HG02678 (cell line): ENCODE results near the gene BCO2.
"Not testable (repeated sequence)": the region's sequence is repeated elsewhere in the genome, so short reads cannot be mapped to it uniquely, and the experiment has no call there.

Experiments used
- ATAC-seq: cut with Tn5 transposase; IDR thresholded peaks from one replicate; pipeline ENCODE4 v1.9.1; 2021; ENCODE audit warnings: mild to moderate bottlenecking, moderate library complexity; ENCODE audit not compliant: unreplicated experiment

The BCO2 gene

DNA sequence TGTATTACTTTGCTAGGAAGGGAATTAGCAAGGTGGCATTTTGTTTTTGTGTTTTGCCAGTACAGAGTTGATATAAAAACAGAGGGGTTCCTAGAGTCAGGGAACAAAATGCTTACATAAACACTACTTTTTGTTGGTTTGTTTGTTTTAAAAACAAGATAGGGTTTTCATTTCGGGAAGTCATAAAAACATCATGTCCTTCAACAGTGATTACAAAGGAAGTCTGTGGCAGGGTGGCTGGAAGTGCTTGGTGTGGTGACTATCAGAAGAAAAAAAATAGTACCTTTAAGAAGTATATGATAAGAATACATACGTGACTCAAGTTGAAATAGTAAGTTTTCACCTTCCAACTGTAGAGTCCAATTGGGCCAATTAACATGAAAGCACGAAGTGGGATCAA lies 10.3 kb upstream of the BCO2 start:
- no peak for ATAC-seq

DNA sequence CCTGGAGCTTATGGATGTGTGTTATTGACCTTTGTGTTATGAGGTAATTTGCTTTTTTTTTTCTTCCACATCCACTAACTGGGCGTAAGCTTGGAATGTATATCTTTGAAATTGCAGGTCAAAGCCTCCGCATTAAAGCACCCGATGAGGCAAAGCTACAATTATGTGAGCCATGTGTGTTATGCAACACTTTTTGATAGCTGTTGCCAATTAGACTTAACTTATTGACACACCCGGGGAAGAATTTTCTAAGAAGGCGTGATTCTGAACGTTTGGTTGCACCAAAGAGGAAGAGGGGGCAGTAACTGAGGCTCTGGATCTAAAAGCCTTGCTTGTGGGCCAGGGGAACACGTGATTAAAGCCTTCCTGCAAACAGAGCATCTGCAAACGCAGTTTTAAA lies 8.8 kb upstream of the BCO2 start:
- ATAC-seq: no peak

DNA sequence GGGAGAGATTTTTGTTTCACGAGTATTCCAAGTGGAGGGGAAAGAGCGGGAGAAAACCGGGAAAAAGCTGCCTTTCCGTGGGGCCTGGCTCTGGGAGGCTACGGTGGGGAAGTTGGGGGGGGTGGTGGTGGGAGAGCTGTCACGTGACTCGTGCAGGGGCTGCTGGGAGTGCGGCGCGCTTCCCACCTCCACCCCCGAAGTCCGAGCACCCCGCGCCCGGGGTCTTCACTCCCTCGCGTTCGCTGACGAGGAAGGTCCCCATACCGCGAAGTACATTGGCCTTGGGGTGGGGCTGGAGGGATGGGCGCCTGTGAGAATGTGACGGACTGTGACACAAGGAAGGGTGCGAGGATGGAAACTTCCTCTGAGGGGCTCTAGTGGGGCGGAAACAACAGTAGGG lies 8.2 kb upstream of the BCO2 start, which contains the start of gene TEX12:
Gene TEX12, plus strand, starts transcription at position 228 of the 400 bp plus-strand sequence. CDS start 1,897 bp downstream, outside the sequence.
- no peak for ATAC-seq

DNA sequence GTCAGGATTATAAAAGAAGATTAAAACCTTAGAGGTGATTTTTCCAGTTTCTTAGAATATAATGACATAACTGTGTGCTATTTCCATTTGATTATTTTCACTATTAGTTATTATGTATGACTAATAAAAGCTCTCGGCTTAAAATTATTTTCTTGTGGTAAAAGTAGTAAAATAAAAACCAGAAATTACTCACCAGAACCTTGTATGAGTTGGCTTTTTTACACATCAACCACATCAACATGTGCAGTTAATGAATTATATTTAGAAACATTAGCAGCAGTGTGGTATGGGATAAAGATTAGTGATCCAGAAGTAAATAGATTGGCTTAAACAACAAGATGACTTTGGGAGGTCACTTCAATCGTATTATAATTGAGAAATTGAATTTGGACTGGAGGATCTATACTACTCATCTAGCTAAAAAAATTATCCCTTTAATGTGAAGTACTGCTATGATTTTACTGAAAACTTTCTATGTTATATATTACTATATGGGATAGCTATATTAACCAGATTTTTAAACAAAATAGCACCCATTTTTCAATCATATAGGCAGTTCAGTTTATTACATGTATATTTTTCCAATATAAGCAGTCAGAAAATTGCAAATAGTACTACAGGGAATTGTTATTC lies 2.8 kb upstream of the BCO2 start:
- ATAC-seq: peak; percentile 48

DNA sequence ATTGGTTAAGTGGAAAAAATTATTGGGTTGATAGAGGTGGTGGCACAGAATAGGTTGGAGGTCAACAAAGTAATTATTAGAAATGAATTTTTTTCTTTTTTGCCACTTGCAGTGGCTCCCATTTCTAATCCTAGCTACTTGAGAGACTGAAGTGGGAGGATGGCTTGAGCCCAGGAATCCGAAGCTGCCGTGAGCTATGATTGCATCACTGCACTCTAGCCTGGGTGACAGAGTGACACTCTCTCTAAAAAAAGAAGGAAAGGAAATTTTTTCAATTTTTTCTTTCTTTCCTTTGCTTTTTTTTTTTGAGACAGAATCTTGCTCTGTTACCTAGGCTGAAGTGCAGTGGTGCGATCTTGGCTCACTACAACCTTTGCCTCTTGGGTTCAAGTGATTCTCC lies 2.2 kb upstream of the BCO2 start:
- ATAC-seq: no peak

DNA sequence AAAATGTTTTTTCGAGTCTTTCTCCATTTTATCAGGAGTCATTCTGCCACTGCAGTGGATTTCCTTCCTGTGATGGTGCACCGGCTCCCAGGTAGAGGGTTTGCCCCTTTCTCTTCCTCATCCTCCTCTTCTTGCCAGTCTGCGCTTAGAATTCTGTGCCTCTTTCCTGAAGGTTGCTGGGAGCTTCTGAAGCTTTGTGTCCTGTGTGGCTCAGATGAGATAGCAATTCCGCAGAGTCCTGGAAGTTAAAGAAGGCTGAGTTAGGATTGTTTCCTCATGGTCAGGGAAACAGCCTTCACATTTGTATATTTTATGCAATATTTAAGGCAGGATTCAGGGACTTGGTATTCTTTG lies 264 bp downstream of the BCO2 start:
- no peak for ATAC-seq

DNA sequence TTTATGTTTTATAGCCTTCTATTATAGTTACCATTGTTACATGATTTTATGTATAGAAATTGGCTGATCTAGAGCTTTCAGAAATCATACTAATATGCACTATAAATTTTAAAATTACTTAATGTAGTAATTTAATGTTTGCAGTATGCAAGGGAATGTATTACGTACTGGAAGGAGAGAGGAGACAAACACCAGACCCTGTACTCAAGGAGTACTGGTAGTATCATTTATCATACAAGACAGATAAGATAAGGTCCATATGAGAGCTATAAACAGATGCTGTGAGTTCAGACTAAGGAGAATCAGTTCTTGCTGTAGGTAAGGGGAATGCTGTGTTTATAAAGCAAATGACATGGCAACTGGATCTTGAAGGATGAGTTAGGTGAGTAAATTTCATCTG lies 765 bp downstream of the BCO2 start:
- no peak for ATAC-seq

DNA sequence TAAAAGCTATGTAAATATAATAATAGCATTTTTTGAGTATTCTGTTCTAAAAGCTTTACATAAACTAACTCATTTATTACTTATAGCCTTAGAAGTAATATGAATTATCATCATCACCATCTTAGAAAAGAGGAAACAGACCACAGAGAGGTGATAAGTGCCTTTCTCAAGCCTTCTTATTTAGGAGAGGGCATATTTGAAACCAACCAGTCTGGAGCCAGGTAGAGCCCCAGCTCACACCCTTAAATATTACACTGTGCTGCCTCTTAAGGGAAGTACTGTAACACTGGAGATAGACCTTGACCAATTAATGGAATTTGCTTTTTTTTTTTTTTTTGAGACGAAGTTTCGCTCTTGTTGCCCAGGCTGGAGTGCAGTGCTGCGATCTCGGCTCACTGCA lies 2.3 kb downstream of the BCO2 start:
- no peak for ATAC-seq

DNA sequence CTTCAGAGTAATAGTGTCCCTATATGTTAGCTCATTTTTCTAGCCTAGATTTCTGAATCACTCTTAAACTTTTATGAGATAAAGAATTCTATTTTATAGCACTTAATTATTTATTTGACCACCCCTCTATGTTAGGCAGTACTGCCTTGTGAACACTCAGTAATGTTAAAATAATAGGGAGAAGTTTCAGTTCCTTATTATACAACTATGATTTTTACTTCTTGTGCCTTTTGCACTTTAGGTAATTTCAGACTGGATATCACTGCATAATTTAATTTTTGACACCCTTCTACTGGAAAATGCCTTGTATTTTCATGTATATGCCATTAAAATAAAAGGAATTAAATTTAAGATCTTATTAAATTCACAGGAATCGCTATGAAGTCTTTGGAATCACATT lies 3.1 kb downstream of the BCO2 start:
- no peak for ATAC-seq

DNA sequence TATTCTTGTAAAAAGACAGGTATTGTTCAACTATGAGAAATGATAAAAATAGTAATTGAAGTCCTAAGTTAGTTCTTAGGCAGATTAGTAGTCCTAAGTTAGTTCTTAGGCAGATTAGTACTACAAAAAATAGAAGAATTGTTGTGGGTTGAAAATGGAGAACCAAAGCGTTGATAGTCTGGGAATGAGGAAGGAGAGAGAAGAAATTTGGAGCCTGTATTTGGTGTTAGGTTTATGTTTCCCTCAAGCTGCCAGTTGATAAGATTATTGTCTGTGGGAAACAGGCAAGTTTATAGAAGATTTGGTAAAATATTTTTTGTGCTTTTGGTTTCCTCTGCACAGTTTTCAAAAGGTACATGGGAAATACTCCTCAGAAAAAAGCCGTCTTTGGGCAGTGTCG lies 3.6 kb downstream of the BCO2 start:
- ATAC-seq: no peak

DNA sequence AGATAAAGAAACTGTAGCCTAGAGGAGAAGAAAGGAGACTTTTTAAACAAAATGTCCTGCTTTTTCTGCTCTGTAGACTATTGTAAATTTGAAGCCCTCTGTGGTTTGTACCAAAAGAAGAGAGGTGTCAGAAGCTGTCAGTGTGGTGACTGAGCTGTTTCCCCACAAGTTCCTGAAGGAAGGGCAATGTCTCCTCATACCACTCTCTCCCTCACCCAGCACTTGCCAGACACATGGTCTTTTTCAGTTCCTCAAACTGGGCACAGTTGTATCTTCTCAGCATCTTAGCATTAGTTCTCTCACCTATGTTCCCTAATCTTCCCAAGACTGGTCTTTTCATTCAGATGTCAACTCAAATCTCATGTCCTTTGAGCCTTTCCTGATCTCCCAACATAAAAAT lies 4.3 kb downstream of the BCO2 start:
- ATAC-seq: peak; percentile 68

DNA sequence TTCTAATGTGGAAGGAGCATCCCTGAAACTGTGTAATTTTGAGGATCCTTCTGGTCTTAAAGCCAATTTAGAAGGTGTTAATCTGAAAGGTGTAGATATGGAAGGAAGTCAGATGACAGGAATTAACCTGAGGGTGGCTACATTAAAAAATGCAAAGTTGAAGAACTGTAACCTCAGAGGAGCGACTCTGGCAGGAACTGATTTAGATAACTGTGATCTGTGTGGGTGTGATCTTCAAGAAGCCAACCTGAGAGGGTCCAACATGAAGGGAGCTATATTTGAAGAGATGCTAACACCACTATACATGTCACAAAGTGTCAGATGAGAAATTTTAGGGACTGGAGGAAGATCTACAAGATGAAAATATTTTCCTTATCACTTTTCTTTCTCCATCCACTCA lies 7.6 kb downstream of the BCO2 start:
- ATAC-seq: no peak

DNA sequence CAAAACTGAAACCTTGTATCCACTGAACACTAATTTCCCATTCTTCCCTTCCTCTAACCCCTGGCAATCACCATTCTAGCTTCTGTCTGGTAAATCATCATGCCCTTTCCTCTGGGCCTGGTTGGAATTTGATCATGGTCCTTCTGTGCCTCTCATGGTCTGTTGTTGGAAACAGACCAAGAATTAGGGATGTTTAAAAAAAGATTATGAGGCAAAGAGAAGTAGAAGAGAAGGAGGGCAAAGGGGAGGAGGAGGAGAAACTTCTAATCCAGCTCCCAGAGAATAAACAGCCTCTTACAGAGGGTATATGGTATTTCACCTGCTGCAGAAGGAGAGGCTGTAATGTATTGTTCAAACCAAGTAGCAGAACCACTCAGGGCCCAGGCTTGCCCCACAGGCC lies 10.6 kb downstream of the BCO2 start:
- ATAC-seq: no peak

DNA sequence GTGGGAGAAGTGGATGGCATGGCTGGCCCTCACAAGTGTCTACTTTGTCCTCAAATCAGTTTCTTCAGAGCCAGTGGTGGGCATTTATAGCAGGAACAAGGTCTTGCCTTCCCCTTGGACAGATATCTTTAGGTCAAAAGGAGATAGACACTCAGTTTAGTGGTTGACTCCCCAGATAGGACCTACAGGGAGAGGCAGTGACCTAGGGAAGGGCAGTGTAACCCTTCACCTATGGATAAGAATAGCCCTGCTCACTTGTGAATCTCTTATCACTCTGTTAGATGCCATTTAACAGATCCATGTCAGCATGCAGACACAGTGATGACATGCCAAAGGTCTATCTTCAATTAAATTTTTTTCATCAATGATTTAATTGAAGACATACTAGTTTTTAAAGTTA lies 11.0 kb downstream of the BCO2 start:
- no peak for ATAC-seq

DNA sequence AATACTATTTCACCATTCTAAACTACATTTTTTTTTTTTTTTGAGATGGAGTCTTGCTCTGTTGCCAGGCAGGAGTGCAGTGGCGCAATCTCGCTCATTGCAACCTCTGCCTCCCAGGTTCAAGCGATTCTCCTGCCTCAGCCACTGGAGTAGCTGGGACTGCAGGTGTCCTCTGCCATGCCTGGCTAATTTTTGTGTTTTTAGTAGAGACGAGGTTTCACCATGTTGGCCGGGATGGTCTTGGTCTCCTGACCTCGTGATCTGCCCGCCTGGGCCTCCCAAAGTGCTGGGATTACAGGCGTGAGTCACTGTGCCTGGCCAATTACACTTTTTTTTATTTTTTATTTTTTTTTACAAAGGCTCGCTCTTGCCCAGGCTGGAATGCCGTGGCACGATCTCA lies 19.8 kb downstream of the BCO2 start:
- not testable (repeated sequence) for ATAC-seq

DNA sequence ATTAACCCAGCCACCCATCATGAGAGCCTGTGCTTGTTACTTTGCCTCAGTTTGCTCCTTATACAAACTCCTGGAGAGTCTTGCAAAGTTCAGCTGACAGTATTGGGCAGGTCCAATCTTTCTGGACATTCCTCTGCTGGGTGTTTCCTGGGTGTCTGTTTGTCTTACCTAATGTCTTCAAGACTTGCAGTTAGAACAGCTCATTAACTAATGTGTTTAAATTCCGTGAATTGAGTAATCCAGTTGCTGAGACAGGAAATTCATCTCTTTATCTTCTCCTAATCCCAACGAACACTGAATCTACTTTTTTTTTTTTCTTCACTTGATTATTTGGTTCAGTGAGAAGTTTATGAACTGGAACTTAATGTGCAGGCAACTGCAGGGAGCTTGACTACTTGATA lies 20.6 kb downstream of the BCO2 start:
- ATAC-seq: no peak

DNA sequence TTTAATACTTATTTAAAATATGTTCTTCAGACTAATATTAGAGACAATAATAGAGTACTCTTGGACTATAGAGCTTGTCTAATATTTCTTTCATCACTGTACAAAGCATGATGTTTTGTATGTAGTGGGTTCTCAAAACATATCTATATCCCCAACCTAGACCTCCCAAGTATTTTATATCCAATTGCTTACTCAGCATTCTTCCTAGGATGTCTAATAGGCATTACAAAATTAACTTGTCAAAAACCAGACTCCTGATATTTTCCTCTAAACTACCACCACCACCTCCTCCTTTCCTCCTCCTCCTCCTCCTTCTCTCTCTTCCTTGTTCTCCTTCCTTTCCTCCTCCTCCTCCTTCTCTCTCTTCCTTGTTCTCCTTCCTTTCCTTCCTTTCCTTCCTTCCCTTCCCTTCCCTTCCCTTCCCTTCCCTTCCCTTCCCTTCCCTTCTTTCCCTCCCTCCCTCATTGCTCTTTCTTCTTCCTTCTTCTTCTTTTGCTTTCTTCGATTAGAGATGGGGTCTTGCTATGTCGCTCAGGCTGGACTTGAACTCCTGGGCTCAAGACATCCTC lies 21.3 kb downstream of the BCO2 start:
- ATAC-seq: no peak

DNA sequence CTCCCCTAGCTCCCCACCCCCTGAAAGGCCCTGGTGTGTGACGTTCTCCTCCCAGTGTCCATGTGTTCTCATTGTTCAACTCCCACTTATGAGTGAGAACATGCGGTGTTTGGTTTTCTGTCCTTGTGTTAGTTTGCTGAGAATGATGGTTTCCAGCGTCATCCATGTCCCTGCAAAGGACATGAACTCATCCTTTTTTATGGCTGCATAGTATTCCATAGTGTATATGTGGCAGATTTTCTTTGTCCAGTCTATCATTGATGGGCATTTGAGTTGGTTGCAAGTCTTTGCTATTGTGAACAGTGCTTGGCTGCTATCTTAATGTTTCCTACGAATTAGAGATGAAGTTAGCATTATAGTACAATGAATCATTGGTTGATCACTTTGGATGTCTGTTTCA lies 23.8 kb downstream of the BCO2 start:
- ATAC-seq: not testable (repeated sequence)

DNA sequence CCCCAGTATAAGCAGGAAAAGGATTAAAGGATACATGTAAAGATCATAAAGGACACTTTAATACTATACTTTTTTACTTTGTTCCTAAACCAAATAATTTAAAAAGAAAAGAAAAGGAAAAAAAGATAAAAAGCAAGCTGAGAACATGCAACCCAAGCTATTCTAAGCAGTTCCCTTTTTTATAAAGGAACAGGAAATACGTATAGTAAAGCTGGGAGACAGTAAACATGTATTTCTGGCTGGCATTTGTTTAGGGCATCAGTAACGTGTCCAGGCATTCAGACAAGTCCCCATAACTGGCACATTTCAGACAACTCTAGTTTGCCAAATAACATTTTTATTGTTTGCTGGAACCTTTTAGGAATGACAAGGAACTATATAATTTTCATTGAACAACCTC lies 24.9 kb downstream of the BCO2 start:
- no peak for ATAC-seq

DNA sequence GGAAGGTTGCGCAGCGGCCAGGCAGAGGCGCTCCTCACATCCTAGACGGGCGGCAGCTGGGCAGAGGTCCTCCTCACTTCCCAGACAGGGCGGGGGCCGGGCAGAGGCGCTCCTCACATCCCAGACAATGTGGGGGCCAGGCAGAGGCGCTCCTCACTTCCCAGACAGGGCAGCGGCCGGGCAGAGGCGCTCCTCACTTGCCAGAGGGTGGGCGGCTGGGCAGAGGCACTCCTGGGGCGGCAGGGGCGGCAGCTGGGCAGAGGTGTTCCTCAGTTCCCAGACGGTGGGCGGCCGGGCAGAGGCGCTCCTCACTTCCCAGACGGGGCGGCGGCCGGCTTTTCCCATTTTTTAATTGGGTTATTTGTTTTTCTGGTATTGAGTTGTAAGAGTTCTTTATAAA lies 30.8 kb downstream of the BCO2 start:
- no peak for ATAC-seq

DNA sequence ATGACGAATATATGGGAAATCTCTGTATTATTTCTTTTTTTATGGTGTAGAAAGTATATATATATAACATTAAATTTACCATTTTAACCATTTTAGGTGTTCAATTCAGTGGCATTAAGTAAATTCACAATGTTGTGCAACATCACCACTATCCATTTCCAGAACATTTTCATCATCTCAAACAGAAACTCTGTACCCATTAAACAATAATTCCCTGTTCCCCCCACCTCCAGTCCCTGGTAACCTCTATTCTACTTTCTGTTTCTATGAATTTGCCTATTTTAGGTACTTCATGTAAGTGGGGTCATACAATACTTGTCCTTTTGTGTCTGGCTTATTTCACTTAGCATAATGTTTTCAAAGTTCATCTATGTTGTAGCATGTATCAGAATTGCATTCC lies 35.6 kb downstream of the BCO2 start:
- no peak for ATAC-seq

DNA sequence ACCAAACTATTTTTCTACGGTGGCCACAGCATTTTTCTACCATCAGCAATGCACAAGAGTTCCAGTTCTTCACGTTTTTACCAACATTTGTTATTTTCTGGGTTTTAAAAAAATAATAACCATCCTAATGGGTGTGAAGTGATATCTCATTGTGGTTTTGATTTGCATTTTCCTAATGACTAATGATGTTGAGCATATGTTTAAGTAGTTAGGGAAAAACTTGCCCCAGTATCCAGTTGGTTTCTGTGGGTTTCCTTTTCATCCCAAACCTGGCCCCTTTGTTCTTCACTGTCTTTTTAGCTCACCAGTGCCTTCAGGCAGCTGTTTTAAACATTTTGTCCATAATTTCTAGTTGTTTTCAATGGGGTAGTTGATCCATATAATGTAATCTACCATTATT lies 36.2 kb downstream of the BCO2 start:
- ATAC-seq: no peak

DNA sequence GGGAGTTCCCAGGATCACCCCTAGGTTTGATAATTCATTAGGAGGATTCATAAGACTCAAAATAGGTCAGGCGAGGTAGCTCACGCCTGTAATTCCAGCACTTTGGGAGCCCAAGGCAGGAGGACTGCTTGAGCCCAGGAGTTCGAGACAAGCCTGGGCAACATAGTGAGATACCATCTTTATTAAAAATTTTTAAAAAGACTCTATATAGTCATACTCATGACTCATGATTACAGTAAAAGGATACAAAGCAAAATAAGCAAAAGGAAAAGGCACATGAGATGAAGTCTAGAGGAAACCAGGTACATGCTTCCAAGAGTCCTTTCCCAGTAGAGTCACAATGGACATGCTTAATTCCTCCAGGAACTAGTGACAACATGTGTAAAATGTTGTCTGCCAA lies 37.0 kb downstream of the BCO2 start:
- ATAC-seq: no peak
